ENCODE results near the gene MCRIP1.

DNA sequence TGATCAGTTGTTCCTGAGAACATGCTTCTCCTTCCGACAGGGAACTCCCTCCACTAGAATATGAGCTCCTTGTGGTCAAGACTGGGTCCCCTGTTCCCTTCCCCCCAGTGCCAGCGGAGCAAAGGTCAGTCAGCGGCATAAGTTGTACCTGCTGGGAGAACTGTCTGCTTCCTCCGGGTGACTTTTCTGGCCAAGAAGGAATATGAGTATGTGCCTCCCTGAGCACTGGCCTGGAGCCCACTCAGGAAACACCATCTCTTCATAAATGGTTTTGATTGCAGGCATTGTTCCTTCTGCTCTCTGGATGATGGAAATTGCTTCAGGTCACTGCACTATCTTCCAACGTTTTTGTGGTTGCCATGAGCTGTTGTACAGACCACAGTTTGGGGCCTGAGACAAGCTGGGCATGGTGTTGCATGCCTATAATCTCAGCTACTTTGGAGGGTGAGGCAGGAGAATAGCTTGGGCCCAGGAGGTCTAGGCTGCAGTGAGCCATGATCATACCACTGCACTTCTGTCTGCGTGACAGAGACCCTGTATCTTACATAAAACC, 30.1 kb upstream of the MCRIP1 start:
- TF ChIP-seq, protein P1, sequence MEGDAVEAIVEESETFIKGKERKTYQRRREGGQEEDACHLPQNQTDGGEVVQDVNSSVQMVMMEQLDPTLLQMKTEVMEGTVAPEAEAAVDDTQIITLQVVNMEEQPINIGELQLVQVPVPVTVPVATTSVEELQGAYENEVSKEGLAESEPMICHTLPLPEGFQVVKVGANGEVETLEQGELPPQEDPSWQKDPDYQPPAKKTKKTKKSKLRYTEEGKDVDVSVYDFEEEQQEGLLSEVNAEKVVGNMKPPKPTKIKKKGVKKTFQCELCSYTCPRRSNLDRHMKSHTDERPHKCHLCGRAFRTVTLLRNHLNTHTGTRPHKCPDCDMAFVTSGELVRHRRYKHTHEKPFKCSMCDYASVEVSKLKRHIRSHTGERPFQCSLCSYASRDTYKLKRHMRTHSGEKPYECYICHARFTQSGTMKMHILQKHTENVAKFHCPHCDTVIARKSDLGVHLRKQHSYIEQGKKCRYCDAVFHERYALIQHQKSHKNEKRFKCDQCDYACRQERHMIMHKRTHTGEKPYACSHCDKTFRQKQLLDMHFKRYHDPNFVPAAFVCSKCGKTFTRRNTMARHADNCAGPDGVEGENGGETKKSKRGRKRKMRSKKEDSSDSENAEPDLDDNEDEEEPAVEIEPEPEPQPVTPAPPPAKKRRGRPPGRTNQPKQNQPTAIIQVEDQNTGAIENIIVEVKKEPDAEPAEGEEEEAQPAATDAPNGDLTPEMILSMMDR (IDR thresholded peaks at IDR 0.05; ENCODE audit: insufficient read depth, low read length), result no peak
- peak; percentile 88 for TF ChIP-seq POLR2AphosphoS5 (IDR thresholded peaks at IDR 0.05; ENCODE audit: low read depth)
- no peak for TF ChIP-seq GABPA (IDR thresholded peaks at IDR 0.05; ENCODE audit: low read depth)
- TF ChIP-seq, protein P2, sequence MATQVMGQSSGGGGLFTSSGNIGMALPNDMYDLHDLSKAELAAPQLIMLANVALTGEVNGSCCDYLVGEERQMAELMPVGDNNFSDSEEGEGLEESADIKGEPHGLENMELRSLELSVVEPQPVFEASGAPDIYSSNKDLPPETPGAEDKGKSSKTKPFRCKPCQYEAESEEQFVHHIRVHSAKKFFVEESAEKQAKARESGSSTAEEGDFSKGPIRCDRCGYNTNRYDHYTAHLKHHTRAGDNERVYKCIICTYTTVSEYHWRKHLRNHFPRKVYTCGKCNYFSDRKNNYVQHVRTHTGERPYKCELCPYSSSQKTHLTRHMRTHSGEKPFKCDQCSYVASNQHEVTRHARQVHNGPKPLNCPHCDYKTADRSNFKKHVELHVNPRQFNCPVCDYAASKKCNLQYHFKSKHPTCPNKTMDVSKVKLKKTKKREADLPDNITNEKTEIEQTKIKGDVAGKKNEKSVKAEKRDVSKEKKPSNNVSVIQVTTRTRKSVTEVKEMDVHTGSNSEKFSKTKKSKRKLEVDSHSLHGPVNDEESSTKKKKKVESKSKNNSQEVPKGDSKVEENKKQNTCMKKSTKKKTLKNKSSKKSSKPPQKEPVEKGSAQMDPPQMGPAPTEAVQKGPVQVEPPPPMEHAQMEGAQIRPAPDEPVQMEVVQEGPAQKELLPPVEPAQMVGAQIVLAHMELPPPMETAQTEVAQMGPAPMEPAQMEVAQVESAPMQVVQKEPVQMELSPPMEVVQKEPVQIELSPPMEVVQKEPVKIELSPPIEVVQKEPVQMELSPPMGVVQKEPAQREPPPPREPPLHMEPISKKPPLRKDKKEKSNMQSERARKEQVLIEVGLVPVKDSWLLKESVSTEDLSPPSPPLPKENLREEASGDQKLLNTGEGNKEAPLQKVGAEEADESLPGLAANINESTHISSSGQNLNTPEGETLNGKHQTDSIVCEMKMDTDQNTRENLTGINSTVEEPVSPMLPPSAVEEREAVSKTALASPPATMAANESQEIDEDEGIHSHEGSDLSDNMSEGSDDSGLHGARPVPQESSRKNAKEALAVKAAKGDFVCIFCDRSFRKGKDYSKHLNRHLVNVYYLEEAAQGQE (IDR thresholded peaks at IDR 0.05; ENCODE audit: insufficient replicate concordance, low read depth), result no peak
